ENCODE measurements around the gene ZC3H8.

The ZC3H8 gene

GRCh38 chr2:112243233-112243632, 11.6 kb downstream of the ZC3H8 start:
- H3K27ac ChIP-seq, result no peak overlapping the region
- peaks cover 22% of the 10 kb centered on the region for H3K36me3 ChIP-seq
- no peak overlapping the region for H3K4me3 ChIP-seq (ENCODE audit: low read depth, low read length)
- DNase-seq, result no peak
- H3K27me3 ChIP-seq (ENCODE audit: insufficient read depth, low read depth, severe bottlenecking), result no peaks in the 10 kb centered on the region
- H3K9me3 ChIP-seq (ENCODE audit: severe bottlenecking), result no peaks in the 10 kb centered on the region
- TF ChIP-seq CTCF (IDR thresholded peaks at IDR 0.05; ENCODE audit: low read depth, low read length), result no peak

- no peak for TF ChIP-seq CTCF (IDR thresholded peaks at IDR 0.05; ENCODE audit: low read depth, low read length)
- peaks cover 14% of the 10 kb centered on the region for H3K36me3 ChIP-seq
- no peak overlapping the region for H3K27ac ChIP-seq
- no peaks in the 10 kb centered on the region for H3K9me3 ChIP-seq (ENCODE audit: severe bottlenecking)
- H3K4me3 ChIP-seq (ENCODE audit: low read depth, low read length), result no peak overlapping the region
- H3K27me3 ChIP-seq (ENCODE audit: insufficient read depth, low read depth, severe bottlenecking), result no peaks in the 10 kb centered on the region
- no peak for DNase-seq
Measured at GRCh38 chr2:112242384-112242783, 12.5 kb downstream of the ZC3H8 start.

GRCh38 chr2:112239862-112240261, 15.0 kb downstream of the ZC3H8 start:
- no peak overlapping the region for H3K4me3 ChIP-seq (ENCODE audit: low read depth, low read length)
- no peak overlapping the region for H3K27ac ChIP-seq
- H3K27me3 ChIP-seq (ENCODE audit: insufficient read depth, low read depth, severe bottlenecking), result no peaks in the 10 kb centered on the region
- H3K9me3 ChIP-seq (ENCODE audit: severe bottlenecking), result no peaks in the 10 kb centered on the region
- DNase-seq, result no peak
- TF ChIP-seq CTCF (IDR thresholded peaks at IDR 0.05; ENCODE audit: low read depth, low read length), result no peak
- H3K36me3 ChIP-seq, result peaks cover 3% of the 10 kb centered on the region; the same call in 1 of the 2 replicates

- H3K27ac ChIP-seq, result no peak overlapping the region
- no peak overlapping the region for H3K4me3 ChIP-seq (ENCODE audit: low read depth, low read length)
- no peak for TF ChIP-seq CTCF (IDR thresholded peaks at IDR 0.05; ENCODE audit: low read depth, low read length)
- H3K27me3 ChIP-seq (ENCODE audit: insufficient read depth, low read depth, severe bottlenecking), result no peaks in the 10 kb centered on the region
- no peak for DNase-seq
- H3K9me3 ChIP-seq (ENCODE audit: severe bottlenecking), result no peaks in the 10 kb centered on the region
- peaks cover 4% of the 10 kb centered on the region; the same call in 1 of the 2 replicates for H3K36me3 ChIP-seq
Measured at GRCh38 chr2:112230371-112230770, 24.5 kb downstream of the ZC3H8 start.

GRCh38 chr2:112229348-112229747, 25.5 kb downstream of the ZC3H8 start:
- no peaks in the 10 kb centered on the region for H3K27me3 ChIP-seq (ENCODE audit: insufficient read depth, low read depth, severe bottlenecking)
- no peak overlapping the region for H3K27ac ChIP-seq
- H3K9me3 ChIP-seq (ENCODE audit: severe bottlenecking), result no peaks in the 10 kb centered on the region
- peaks cover 4% of the 10 kb centered on the region; the same call in 1 of the 2 replicates for H3K36me3 ChIP-seq
- no peak for TF ChIP-seq CTCF (IDR thresholded peaks at IDR 0.05; ENCODE audit: low read depth, low read length)
- H3K4me3 ChIP-seq (ENCODE audit: low read depth, low read length), result no peak overlapping the region
- DNase-seq, result no peak

- Histone ChIP-seq H3K9me3 (ENCODE audit: severe bottlenecking) (peaks cover 2% of the 10 kb centered on the region), H3K36me3 (peaks cover 6% of the 10 kb centered on the region), H3K27me3 (ENCODE audit: insufficient read depth, low read depth, severe bottlenecking) (no peaks in the 10 kb centered on the region), H3K4me3 (ENCODE audit: low read depth, low read length) (no peak overlapping the region), H3K27ac (no peak overlapping the region)
- no peak for DNase-seq
- no peak for TF ChIP-seq CTCF (IDR thresholded peaks at IDR 0.05; ENCODE audit: low read depth, low read length)
Measured at GRCh38 chr2:112220831-112221230, 34.0 kb downstream of the ZC3H8 start.
